HG03135 (cell line): Measurements from ENCODE around the gene RUNX1.

ENCODE experiments used
- ATAC-seq: cut with Tn5 transposase; IDR thresholded peaks from one replicate; pipeline ENCODE4 v1.9.1; 2021; ENCODE audit warnings: mild to moderate bottlenecking, moderate library complexity; ENCODE audit not compliant: unreplicated experiment

The RUNX1 gene

GRCh38 chr21:35019631-35020032 is 29.5 kb downstream of the RUNX1 start:
- ATAC-seq = no peak

- ATAC-seq = no peak
These were observed 31.8 kb downstream of the RUNX1 start for GRCh38 chr21:35017256-35017655.

- ATAC-seq = no peak
These were observed 32.4 kb downstream of the RUNX1 start for GRCh38 chr21:35016517-35017188.

GRCh38 chr21:35016071-35016470 is 33.0 kb downstream of the RUNX1 start:
- no peak for ATAC-seq

- no peak for ATAC-seq
These were observed 33.6 kb downstream of the RUNX1 start for GRCh38 chr21:35015435-35016024.

- ATAC-seq = no peak
These were observed 34.6 kb downstream of the RUNX1 start for GRCh38 chr21:35014302-35015041.

- no peak for ATAC-seq
These were observed 37.4 kb downstream of the RUNX1 start for GRCh38 chr21:35011681-35012080.

- no peak for ATAC-seq
These were observed 38.7 kb downstream of the RUNX1 start for GRCh38 chr21:35010447-35010846.

GRCh38 chr21:35007348-35007747 is 41.8 kb downstream of the RUNX1 start:
- no peak for ATAC-seq

- ATAC-seq = no peak
These were observed 42.3 kb downstream of the RUNX1 start for GRCh38 chr21:35006771-35007170.

- no peak for ATAC-seq
These were observed 42.9 kb downstream of the RUNX1 start for GRCh38 chr21:35006248-35006647.

GRCh38 chr21:35005560-35006224 is 43.4 kb downstream of the RUNX1 start:
- no peak for ATAC-seq

- no peak for ATAC-seq
These were observed 44.0 kb downstream of the RUNX1 start for GRCh38 chr21:35005077-35005476.

- ATAC-seq = no peak
These were observed 44.8 kb downstream of the RUNX1 start for GRCh38 chr21:35004314-35004713.

GRCh38 chr21:35002879-35003722 is 46.0 kb downstream of the RUNX1 start:
- no peak for ATAC-seq

GRCh38 chr21:34999397-34999941 is 49.6 kb downstream of the RUNX1 start:
- no peak for ATAC-seq

GRCh38 chr21:34998176-34998575 is 50.9 kb downstream of the RUNX1 start:
- no peak for ATAC-seq

- no peak for ATAC-seq
These were observed 51.8 kb downstream of the RUNX1 start for GRCh38 chr21:34997294-34997693.

GRCh38 chr21:34996304-34997101 is 52.6 kb downstream of the RUNX1 start:
- no peak for ATAC-seq

GRCh38 chr21:34995979-34996303 is 53.2 kb downstream of the RUNX1 start:
- no peak for ATAC-seq
